Activated CD4-positive, alpha-beta T cell treated with anti-CD3 and anti-CD28 coated beads for 1 hour (primary cell): ENCODE data around the gene TNKS2.
A peak's percentile ranks its signal among the peaks of the same experiment; 100 is the strongest.
"Not testable (repeated sequence)": the region's sequence is repeated elsewhere in the genome, so short reads cannot be mapped to it uniquely, and the experiment has no call there.

Experiments used
- DNase-seq: peaks from one replicate; pipeline ENCODE4 v3.0.0-alpha.2; 2020

Gene TNKS2

DNA sequence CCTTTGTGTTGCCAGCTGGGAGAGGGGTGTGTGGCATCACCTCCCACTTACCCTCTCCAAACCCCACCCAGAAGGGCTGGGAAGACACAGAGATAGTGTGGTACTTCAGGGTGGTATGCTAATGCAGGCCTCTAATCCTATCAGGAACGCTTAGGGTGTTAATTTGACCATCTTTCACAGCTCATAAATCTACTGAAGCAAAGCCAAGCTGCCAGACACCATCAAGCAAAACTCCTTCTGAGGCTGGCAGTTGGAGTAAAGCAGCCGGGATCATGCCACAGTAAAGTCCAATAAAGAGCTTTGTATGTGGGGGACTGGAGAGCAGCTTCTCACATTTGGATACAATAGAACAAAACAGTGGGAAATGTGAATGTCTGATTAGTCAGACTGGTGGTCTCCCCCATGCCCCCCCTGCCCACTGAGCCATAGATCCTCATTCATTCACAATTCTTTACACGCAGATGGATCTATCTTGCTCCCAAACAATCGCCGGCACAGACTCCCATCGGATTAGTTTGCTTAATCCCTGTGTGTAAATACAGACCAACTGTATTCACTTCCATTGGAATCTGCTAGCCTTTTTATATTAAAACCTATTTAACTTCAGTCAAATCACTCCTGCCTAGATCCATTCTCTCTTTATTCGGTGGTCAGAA lies 81.4 kb downstream of the TNKS2 start:
- no peak for DNase-seq

DNA sequence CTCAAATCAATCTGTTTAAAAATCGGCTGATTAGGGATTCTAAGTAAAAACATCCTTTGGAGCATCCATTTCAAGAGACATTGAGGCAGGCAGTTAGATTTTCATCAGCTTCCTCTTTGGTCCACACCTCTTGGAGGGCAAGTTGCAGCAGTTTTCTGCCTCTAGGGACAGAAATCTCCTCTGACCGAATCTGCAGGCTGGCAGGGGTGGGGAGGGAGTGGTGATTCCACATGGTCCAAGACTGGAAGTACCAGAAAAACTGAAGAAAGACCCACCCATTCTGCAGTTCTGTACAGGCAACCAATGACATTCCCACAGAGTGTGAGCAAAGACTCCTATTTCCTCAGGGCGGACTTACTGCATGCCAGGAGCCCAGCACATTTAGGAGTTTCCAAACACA lies 82.1 kb downstream of the TNKS2 start:
- DNase-seq: no peak

DNA sequence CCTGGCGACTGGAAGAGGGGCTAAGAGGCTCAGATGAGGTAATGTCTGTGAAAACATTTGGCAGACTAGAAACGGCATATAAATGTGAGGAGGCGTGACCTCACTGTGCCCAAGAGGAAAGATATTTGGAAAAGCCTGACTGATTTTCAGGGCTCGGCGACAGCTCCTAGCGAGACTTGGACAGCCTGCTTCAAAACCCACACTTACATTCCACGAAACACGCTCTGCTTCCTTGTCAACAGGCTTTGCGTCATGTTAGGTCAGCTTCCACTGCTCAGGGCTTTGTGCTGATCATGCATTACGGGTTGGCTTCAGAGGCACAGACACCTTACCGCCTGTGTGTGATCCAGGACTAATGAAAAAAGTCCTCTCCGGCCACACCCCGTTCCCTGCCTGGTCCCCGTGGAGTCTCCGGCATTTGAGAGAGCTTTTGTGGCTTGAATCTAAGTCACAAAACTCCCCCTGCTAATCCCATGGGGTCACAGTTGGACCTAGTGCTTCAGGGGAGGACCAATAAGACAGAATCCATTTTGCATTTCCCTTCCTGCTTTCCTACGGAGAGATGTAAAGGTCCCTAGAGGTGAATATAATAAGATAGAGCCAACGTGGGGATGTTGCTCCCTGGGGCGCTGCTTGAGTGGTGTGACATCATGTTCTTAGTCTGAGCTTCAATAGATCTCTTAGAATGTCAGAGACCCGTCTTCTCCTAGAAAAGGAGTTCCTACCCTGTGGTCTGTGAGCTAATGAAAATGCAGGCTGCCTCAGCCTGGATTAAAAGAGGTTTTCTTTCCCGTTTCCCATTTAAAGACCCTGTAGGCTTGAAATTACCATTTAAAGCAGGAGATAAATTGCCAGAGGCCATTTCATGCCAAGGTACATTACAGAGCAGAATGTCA lies 85.6 kb downstream of the TNKS2 start:
- no peak for DNase-seq

DNA sequence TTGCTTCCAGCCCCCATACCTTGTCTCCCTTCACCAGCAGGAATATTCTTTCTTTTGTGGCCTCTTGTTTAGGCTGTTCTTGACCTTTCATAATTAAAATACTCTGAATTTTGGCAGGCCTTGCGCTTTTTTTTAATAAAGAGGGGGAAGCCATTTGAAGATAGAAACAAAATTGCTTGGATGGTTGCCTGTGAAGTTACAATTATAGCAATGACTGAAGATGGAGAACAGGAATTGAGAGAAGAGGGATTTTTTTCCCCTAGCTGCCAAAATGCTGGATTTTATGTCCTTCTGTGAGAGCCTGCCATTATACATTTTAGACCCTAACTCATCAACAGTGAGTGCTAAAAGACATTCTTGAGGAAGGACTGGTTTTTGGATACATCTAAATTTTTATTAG lies 86.3 kb downstream of the TNKS2 start:
- no peak for DNase-seq

DNA sequence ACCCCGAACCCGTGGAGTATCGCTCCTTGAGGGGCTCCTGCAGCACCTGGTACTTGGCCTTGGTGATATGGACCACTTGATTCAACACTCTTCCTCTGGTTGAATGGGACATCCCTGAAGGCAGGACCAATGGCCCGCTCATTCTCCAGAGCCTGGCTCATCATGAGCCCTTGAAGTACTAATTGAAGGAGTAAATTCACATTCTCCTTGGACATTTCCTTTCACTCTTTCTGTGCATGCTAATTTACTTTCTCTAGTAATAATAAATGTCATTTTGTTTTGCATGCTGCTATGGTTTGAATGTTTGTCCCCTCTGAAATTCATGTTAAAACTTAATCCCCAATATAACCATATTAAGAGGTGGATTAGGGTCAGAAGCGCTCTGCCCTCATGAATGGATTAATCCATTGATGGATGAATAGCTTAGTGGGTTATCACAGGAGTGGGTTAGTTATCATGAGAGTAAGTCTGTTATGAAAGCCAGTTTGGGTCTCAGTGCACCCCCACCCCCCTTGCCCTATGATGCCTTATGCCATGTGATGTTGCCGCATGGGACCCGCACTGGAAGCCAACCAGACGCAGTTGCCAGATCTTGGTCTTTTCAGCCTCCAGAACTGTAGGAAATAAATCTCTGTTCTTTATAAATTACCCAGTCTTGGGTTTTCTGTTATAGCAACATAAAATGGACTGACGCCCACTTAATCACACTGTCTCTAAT lies 87.3 kb downstream of the TNKS2 start:
- no peak for DNase-seq

DNA sequence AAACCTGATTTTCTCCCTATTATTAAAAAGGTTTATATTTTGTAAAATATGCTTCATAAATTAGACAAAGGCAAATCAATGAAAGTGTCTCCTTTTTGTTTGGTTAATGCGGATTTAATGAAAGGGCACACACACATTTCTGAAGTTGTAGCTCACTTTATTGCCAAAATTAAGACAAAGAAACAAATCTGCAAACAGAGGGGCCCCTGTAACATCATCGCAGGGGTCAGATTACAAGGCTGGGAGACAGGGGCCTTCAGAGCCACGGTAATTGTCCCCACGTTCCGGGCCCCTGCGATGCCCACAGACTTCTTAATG lies 88.7 kb downstream of the TNKS2 start:
- no peak for DNase-seq

DNA sequence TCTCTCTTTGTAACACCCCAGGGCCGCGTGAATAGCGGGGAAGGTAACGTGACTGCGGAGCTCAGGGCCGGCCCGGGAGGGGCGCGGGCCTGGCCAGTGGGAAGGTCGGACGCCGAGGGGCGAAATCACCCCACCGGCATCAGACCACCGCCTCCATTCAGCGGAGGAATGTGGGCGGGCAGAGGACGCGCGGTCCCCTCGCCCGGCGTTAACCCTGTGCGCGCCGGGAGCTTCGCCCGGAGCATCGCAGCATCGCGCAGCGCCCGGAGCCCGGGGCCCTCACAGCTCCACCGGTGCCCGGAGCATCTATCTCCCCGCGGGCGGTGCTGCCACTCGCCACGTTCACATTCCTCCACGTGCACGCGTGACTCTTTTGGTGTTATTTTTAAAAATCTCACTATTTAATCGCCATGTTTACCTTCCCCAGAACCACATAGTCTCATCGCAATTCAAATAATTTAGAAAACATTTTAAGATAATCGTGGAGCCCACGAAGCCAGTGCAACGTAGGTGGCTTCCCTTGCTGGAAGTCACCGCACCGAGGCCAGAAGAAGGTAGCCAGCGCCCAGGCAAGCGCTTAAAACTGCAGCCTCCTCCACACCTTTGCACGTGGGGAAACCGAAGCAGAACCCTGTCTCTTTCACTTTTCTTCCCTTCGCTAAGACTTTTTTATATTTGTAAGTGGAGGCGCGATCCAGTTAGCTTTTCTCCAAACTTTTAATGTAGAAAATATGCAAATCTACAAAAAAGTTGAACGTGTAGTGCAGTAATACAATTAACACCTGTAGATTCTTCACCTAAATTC lies 89.2 kb downstream of the TNKS2 start:
- DNase-seq: no peak

DNA sequence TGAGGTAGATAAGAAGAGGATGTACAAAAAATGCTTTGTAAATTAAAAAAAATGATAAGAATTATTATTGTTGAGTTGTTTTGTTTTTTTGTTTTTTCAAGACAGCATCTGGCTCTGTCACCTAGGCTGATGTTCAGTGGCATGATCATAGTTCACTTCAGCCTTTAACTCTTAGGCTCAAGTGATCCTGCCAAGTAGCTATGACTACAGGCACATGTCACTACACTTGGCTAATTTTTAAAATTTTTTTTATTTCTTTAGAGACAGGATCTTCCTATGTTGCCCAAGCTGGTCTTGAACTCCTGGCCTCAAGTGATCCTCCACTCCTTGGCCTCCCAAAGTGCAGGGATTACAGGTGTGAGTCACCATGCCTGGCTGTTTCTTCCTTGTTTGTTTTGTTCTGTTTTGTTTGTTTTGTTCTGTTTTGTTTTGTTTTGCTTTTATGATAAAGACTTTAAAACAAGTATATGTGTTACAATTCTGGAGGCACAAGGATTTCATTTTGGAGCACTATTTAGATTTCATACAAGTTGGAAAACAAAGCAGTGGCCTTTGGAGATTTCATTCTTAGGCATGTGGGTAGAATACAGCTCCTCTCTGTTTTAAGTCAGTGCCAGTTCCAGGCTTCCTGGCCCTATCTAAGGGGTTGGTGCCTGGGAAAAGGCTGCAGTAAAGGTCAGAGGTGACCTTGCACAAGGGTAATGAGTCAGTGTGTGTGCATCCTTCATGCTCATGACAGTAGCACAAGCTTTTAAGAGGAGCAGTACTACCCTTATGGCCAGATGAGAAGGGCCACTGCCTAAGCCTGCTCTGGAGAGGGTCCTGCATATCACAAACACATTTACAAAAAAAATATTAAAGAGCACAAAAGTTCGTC lies 93.1 kb downstream of the TNKS2 start:
- DNase-seq: no peak

DNA sequence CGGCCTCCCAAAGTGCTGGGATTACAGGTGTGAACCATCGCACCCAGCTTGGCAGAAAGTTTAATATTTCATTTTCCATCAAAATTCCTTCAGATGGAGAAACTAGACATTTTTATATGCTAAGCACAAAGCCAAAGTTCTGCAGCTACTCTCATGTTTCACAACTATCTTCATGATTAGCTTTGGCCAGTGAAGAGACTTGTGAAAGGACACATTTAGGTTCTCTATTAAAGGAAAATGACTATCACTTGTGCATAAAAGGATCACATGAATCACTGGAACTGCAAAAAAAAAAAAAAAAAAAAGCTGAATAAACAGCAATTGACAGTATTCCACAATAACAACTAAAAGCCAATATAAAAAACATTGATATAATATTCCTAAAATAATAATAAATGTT lies 94.8 kb downstream of the TNKS2 start:
- DNase-seq: no peak

DNA sequence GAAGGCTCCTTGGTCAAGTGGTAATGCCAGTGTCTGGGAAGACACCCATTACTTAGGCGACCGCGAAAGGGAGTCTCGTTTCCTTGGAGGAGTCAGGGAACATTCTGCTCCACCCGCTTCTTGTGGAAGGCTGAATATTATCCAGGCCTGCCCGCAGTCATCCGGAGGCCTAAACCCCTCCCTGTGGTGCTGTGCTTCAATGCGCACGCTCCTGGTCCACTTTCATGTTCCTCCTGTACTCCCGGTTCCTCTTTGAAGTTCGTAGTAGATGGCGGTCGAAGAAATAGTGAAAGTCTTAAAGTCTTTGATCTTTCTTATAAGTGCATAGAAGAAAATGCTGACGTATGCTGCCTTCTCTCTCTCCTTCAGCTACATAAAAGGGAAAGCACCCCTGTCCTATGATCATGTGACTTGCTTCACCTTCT lies 96.0 kb downstream of the TNKS2 start:
- not testable (repeated sequence) for DNase-seq

DNA sequence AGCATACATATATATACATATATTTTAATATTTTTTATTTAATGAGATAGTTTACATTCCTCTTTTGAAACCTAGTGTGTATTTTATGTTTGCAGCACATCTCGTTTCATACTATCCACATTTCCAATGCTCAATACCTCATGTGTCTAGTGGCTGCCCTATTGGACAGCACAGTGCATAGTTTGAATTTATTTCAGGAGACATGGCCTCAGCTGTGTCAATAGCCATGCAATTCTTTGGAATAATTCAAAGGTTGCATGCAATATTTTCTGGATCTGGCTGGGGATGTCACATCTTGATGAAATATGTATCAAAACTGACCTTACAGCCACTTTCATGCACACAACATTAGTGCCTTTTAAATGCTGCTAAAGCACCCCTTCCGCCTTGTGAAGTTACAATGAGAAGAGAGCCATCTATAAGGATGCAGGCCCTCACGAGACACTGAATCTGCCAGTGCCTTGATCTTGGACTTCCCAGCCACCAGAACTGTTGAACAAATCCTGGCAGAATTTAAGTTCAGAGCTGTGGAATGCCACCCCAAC lies 98.1 kb downstream of the TNKS2 start:
- no peak for DNase-seq

DNA sequence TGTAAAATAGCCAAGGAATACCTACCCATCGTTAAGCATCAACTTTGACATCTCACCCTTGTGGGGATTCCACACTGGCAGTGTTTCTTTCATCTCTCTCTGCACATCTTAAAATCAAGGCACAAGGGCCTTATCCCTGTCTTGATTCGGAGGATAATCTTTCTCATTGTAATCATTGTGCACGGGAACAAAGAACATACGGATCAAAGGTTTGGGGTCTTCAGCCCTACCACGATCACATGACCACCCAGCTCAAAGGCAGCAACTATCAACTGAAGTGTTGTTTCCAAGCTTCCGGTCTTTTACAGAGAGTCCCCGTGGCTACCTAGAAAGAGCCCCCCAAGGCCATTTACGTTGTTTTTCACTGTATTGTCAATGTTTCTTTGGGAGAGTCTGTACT lies 99.2 kb downstream of the TNKS2 start:
- no peak for DNase-seq

DNA sequence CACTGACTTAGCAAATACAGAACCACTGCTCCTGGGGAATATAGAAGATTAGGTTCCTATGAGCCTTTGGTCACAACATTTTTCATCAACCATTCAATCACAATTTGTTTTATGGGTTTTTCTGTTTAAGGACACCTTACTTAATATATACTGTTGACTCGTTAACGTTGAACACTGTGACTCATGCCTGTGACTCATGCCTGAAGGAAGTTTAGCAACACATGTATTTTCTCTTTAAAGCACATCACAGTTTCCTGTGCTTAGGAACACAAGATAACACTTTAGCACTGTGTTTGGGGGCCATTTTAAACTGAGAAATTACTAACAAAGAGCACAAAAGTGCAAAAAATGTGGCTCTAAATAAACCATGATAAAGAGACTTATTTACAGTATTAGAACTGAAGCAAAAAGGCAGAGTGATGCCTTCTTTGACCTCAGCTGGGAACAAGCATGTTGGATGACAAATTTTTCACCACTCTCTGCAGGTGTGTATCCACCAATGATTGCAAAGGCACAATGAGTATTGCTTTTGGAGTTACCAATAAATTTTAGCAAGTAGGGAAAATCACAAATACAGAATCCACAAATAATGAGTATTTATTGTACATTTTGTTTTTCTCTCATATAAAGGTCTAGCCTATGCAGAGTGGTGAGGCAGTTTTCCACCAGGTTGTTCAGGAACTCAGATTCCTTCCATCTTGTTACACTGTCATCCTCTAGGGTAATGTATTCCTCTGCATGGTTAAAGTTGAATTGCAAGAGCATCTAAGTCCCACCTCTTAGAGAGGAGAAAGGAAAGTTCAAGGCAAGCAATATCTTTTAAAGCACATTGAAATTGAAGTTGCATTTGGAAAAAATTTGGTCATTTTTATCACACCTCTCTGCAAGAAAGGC lies 103.8 kb downstream of the TNKS2 start:
- peak; percentile 26 for DNase-seq

DNA sequence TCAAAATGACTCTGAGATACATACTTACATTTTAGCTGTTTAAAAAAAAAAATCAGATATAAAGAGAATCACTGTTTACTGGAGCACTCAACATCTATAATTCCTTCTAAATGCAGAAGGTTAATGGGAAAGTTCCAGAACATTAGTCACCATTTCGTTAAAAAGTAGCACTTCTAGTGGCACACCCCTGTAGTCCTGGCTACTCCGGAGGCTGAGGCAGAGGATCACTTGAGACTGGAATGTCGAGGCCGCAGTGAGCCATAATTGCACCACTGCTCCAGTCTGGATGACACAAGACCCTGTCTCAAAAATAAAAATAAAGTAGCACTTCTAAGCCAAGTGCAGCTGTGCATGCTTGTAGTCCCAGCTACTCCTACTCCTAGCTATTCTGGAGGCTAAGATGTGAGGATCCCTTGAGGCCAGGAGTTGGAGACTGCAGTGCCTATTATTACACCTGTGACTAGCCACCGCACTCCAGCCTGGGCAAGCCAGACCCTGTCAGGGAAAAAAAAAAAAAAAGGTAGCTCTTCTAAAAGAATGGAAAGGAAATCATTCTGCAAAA lies 108.9 kb downstream of the TNKS2 start:
- DNase-seq: no peak

DNA sequence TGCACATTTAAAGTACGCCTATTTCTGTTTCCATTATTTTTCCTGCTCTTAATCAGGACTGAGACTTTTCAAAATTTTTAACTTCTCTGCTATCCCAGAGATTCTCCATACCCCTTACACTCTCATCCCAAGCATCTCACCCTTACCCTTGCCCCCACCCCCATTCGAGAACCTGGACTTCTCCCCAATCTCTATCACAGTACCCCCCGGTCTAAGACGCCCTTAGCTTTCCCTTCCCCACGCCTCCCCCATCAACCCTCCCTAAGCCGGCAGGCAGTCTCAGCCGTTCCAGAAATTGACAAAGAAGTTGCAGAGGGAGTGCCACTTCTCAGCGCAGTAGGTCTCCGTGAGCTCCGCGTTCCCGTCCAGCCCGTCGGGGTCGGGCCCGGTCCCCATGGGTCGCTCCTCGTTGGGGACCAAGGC lies 109.7 kb downstream of the TNKS2 start:
- DNase-seq: no peak

DNA sequence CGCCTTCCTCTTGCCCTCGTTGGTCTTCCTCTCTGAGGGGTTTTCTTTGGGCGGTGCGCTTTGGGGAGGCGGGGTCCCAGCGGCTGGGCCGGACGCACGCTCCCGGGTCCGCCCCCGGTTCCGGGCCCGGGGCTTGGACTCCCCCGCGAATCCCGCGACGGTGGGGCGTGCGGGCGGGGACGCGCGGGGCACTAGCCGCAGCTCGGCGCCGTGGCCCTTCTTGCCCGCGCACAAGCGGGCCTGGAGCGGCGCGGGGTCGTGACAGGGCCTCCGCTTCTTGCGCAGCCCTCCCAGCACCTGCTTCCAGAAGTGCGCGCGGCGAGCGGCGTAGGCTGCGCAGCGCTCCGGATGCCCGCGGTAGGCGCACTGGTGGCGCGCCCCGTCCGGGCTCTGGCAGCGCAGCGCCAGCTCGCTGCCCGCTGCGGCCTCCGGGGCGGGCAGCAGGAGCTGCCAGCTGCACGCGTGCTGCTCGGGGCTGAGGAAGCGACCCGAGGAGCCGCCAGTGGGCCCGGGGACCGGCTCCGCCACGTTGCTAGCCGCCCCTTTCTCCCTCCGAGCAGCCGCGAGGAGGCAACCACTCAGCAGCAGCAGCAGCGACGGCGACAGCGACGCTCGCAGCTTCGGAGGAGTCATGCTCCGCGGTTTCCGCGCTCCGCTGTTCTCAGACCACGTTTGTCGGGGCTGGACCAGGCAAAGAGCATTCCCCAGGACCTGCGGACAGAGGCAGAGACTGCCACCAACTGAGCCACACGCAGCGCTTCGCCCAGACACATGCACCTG lies 110.3 kb downstream of the TNKS2 start:
- DNase-seq: peak; percentile 56

DNA sequence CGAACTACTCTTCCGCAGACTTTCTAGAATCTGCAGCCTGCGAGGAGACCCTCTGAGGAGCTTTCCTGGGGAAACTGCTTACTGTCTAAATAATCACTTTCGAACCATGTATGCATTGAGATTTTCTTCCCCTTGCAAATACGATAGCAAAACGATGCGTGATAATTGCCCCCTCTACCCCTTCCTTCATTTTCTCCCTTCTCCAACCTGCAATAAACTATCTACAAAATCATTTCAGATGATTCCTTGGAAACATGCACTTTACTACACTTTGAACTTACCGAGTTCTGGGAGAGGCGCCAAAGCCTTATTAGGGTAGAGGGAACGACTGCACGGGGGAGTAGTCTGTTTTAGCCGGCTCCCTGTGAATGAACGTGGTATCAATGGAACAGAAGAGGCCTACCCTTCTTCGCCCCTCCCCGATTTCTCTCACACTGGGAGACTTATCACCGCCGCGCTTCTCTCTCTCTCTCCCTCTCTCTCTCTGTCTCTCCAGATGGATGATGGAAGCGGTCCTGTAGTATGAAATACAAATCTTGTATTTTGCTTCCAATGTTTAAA lies 111.0 kb downstream of the TNKS2 start, which contains the start of gene FGFBP3:
Gene FGFBP3 (minus strand): TSS at position 370 of the 561 bp plus-strand sequence. CDS start 517 bp downstream, outside the sequence.
- no peak for DNase-seq

DNA sequence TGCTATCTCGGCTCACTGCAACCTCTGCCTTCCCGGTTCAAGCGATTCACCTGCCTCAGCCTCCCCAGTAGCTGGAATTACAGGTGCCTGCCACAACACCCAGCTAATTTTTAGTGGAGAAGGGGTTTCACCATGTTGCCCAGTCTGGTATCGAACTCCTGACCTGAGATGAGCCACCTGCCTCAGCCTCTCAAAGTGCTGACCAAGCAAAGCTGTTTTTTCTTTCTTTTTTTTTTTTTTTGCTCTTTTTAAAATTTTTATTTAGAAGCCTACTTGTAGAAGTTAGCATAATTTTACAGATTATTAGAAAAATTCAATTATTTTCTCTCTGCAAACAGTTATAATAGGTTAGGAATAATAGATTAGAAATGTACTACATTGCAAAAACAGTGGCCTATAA lies 112.2 kb downstream of the TNKS2 start:
- no peak for DNase-seq
